HUES48 (cell line): Measurements from ENCODE around the gene ART4.

Experiments
- H3K27ac ChIP-seq: one replicate; pipeline ENCODE4 v1.7.0; 2013; ENCODE audit warnings: low read depth, low read length, inconsistent platforms
- H3K27me3 ChIP-seq: 2 replicates; pipeline ENCODE4 v1.6.1; 2013; ENCODE audit warnings: mild to moderate bottlenecking, low read length; ENCODE audit not compliant: control insufficient read depth, insufficient read depth
- H3K36me3 ChIP-seq: 2 replicates; pipeline ENCODE4 v1.6.1; 2013; ENCODE audit warnings: low read length; ENCODE audit not compliant: control insufficient read depth, insufficient read depth
- H3K4me1 ChIP-seq: 2 replicates; pipeline ENCODE4 v1.6.1; 2013; ENCODE audit warnings: mild to moderate bottlenecking, low read length; ENCODE audit not compliant: control insufficient read depth, insufficient read depth
- H3K4me3 ChIP-seq: 2 replicates; pipeline ENCODE4 v1.5.1; 2013; ENCODE audit warnings: mild to moderate bottlenecking, low read depth, low read length
- H3K9ac ChIP-seq: 2 replicates; pipeline ENCODE4 v1.6.1; 2013; ENCODE audit warnings: mild to moderate bottlenecking, low read depth, low read length, moderate library complexity
- H3K9me3 ChIP-seq: 2 replicates; pipeline ENCODE4 v1.6.1; 2013; ENCODE audit warnings: low read length; ENCODE audit not compliant: control insufficient read depth, insufficient read depth

The ART4 gene

GRCh38 chr12:14836336-14837210 is 6.8 kb downstream of the ART4 start:
- H3K27ac ChIP-seq, result no peak overlapping the region
- peaks cover 6% of the 10 kb centered on the region; the same call in 1 of the 2 replicates for H3K4me1 ChIP-seq
- no peak overlapping the region for H3K4me3 ChIP-seq
- 0 out of 2 replicates have a peak, but pooled peaks cover 3% of the 10 kb centered on the region for H3K9me3 ChIP-seq
- no peaks in the 10 kb centered on the region for H3K36me3 ChIP-seq
- no peak overlapping the region for H3K9ac ChIP-seq
- H3K27me3 ChIP-seq, result no peaks in the 10 kb centered on the region

GRCh38 chr12:14834509-14834908 is 8.8 kb downstream of the ART4 start:
- Histone ChIP-seq H3K9me3 (0 out of 2 replicates have a peak, but pooled peaks cover 3% of the 10 kb centered on the region), H3K36me3 (no peaks in the 10 kb centered on the region), H3K4me1 (peaks cover 6% of the 10 kb centered on the region; the same call in 1 of the 2 replicates), H3K9ac (no peak overlapping the region), H3K27me3 (no peaks in the 10 kb centered on the region), H3K4me3 (no peak overlapping the region), H3K27ac (no peak overlapping the region)

DNA sequence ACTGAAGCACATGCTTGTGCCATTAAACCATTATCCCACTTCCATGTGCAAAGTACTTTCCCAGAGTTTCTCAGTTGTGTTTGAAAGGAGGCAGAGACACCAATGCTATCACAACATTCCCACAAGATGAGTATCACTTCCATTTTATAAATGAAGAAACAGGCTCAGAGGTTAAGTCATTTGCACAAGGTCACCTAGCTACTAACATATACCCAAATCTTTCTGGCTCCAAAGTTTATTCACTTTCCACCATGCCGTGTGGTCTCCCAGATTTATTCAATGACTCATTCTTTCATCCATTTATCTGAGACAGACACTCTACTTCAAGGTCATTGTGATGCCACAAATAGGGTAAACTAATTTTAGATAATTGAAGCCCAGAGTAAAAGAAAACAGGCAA is 9.4 kb downstream of the ART4 start:
- no peaks in the 10 kb centered on the region for H3K9me3 ChIP-seq
- no peak overlapping the region for H3K4me3 ChIP-seq
- no peaks in the 10 kb centered on the region for H3K27me3 ChIP-seq
- H3K27ac ChIP-seq, result no peak overlapping the region
- H3K4me1 ChIP-seq, result peaks cover 4% of the 10 kb centered on the region; the same call in 1 of the 2 replicates
- no peak overlapping the region for H3K9ac ChIP-seq
- H3K36me3 ChIP-seq, result no peaks in the 10 kb centered on the region

DNA sequence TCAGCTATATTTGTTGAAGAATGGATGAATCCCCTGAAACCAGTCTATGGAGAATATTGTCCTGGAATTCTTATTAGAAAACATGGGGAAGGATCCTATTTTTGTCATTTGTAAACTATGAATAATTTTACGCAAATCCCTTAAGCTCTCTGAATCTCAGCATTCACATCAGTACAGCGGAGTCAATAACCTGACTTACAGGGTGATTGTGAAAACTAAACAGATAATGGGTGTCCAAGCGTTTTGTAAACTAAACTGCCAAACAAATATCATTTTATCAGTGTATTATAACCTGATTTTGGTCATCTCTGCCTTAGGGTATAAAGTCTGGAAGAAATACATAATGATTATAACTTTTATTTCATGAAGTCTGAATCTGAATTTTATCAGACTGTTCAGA is 10.0 kb downstream of the ART4 start:
- H3K27ac ChIP-seq, result no peak overlapping the region
- no peak overlapping the region for H3K4me3 ChIP-seq
- H3K4me1 ChIP-seq, result no peaks in the 10 kb centered on the region
- no peaks in the 10 kb centered on the region for H3K36me3 ChIP-seq
- H3K27me3 ChIP-seq, result no peaks in the 10 kb centered on the region
- H3K9me3 ChIP-seq, result no peaks in the 10 kb centered on the region
- H3K9ac ChIP-seq, result no peak overlapping the region

- Histone ChIP-seq H3K4me1 (no peaks in the 10 kb centered on the region), H3K27me3 (no peaks in the 10 kb centered on the region), H3K9ac (no peak overlapping the region), H3K27ac (no peak overlapping the region), H3K4me3 (no peak overlapping the region), H3K36me3 (no peaks in the 10 kb centered on the region), H3K9me3 (no peaks in the 10 kb centered on the region)
These were observed 14.4 kb downstream of the ART4 start for GRCh38 chr12:14828892-14829291.

DNA sequence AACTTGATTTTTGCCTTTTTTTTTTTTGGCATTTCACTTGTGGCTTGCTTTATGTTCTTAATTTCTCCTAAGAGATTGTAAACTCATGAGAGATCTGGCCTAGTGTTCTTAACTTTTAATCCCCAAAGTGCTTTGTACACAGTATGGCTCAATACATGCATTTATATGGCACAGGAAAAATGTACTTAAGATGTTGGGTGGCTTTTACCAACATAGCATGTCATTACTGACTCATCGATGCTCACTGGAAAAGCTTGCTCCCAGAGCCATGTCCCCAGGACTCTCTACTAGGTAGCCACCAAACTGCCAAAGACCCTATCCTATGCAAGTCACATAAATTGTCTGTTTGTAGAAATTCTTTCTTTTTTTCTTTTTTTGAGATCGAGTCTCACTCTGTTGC is 16.3 kb downstream of the ART4 start:
- no peak overlapping the region for H3K9ac ChIP-seq
- H3K4me3 ChIP-seq, result no peak overlapping the region
- H3K27me3 ChIP-seq, result no peaks in the 10 kb centered on the region
- H3K36me3 ChIP-seq, result no peaks in the 10 kb centered on the region
- H3K27ac ChIP-seq, result no peak overlapping the region
- H3K4me1 ChIP-seq, result no peaks in the 10 kb centered on the region
- no peaks in the 10 kb centered on the region for H3K9me3 ChIP-seq

GRCh38 chr12:14826491-14826890 is 16.8 kb downstream of the ART4 start:
- H3K27me3 ChIP-seq, result no peaks in the 10 kb centered on the region
- H3K27ac ChIP-seq, result no peak overlapping the region
- no peaks in the 10 kb centered on the region for H3K4me1 ChIP-seq
- H3K36me3 ChIP-seq, result no peaks in the 10 kb centered on the region
- no peak overlapping the region for H3K4me3 ChIP-seq
- no peaks in the 10 kb centered on the region for H3K9me3 ChIP-seq
- no peak overlapping the region for H3K9ac ChIP-seq

DNA sequence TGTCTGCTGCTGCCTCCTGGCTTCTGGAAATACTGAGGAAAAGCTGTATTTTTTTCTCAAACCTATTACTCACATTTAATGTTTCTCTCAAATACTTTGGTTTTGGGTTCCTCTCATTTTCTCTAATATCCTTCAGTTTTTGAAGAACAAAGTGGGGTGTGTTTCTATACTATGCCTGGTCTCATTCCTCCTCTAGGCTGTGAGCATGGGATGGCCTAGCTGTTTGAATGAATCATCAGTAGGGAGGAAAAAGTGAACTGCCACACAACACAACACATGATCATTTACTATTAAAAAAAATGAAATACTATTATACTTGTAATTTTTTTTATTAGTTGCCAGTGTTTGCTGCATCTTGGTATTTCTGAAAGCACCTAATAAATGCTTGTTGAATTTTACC is 18.1 kb downstream of the ART4 start:
- Histone ChIP-seq H3K9me3 (no peaks in the 10 kb centered on the region), H3K27ac (no peak overlapping the region), H3K4me3 (no peak overlapping the region), H3K4me1 (no peaks in the 10 kb centered on the region), H3K27me3 (no peaks in the 10 kb centered on the region), H3K36me3 (no peaks in the 10 kb centered on the region), H3K9ac (no peak overlapping the region)

DNA sequence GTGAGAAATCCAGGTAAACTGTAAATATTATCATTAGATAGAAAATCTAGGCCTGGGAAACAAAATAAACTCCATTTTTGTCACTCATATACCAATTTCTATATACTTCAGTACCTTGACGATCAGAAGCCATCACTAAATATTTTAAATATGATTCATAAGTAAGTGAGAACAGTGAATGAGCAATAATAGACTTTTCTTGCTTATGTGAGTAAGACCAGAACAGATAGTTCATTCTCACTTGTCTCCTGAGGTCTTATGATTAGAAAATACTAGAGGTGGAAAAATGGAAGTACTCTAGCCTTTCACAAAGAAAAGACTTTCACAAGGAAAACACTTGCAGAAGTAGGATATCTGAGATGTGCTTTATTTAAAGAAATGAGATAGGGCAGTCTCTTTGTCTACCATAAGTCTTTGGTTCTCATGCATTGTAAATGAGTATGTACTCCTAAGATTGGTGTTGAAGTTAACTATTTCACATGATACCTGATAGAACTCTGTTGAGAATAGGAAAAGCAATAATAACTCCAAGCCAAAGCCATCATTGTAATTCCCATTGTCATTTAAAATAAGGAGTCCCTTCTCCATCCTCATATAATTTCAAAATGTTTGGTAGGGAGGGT is 19.2 kb downstream of the ART4 start:
- H3K4me1 ChIP-seq, result no peaks in the 10 kb centered on the region
- H3K9me3 ChIP-seq, result no peaks in the 10 kb centered on the region
- H3K9ac ChIP-seq, result no peak overlapping the region
- H3K36me3 ChIP-seq, result no peaks in the 10 kb centered on the region
- no peak overlapping the region for H3K27ac ChIP-seq
- no peak overlapping the region for H3K4me3 ChIP-seq
- H3K27me3 ChIP-seq, result no peaks in the 10 kb centered on the region

- H3K9me3 ChIP-seq, result no peaks in the 10 kb centered on the region
- no peaks in the 10 kb centered on the region for H3K27me3 ChIP-seq
- no peak within 1 kb of the TSS for H3K4me3 ChIP-seq
- no peaks in the 10 kb centered on the region for H3K4me1 ChIP-seq
- H3K9ac ChIP-seq, result no peak within 1 kb of the TSS
- no peaks in the 10 kb centered on the region for H3K36me3 ChIP-seq
- no peak within 1 kb of the TSS for H3K27ac ChIP-seq
These were observed 29.3 kb downstream of the ART4 start, which contains the start of gene SMCO3 for GRCh38 chr12:14814014-14814413. Gene SMCO3, minus strand, starts transcription at chr12:14814182. Its CDS starts 7,502 bp downstream, at chr12:14806680.

DNA sequence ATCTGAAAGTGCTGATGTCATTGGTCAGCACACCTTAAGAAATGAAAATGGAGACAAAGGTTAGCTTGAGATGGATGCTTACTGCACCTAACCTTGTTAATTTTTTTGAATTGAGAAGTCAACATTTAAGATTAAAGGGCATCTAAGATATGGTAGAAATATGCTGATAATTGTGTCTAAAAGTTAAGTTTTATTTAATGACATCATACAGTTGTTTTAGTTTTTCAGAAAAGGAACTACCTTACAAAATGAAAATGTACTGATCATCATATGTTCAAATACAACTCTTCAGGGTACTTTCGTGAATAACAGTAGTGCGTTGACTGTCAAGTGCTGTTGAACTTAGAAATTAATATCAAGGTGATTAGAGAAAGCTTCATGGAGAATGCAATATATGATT is 31.8 kb downstream of the ART4 start:
- H3K36me3 ChIP-seq, result no peaks in the 10 kb centered on the region
- no peaks in the 10 kb centered on the region for H3K27me3 ChIP-seq
- H3K4me1 ChIP-seq, result no peaks in the 10 kb centered on the region
- no peak overlapping the region for H3K27ac ChIP-seq
- H3K4me3 ChIP-seq, result no peak overlapping the region
- H3K9ac ChIP-seq, result no peak overlapping the region
- H3K9me3 ChIP-seq, result no peaks in the 10 kb centered on the region
